GM19351 (cell line): Measurements from ENCODE around the gene PTPN7.
"Not testable (repeated sequence)": the region's sequence is repeated elsewhere in the genome, so short reads cannot be mapped to it uniquely, and the experiment has no call there.

Experiments
- ATAC-seq: cut with Tn5 transposase; IDR thresholded peaks from one replicate; pipeline ENCODE4 v1.9.1; 2021; ENCODE audit warnings: mild to moderate bottlenecking, moderate library complexity; ENCODE audit not compliant: unreplicated experiment

Gene PTPN7

GRCh38 chr1:202154148-202154765 is 6.1 kb downstream of the PTPN7 start:
- no peak for ATAC-seq

GRCh38 chr1:202153284-202153683 is 7.1 kb downstream of the PTPN7 start:
- ATAC-seq, result no peak

GRCh38 chr1:202152399-202152798 is 8.0 kb downstream of the PTPN7 start:
- no peak for ATAC-seq

GRCh38 chr1:202151045-202151444 is 9.4 kb downstream of the PTPN7 start:
- ATAC-seq, result no peak

GRCh38 chr1:202150602-202151001 is 9.8 kb downstream of the PTPN7 start:
- ATAC-seq, result no peak

GRCh38 chr1:202150187-202150586 is 10.2 kb downstream of the PTPN7 start:
- no peak for ATAC-seq

GRCh38 chr1:202149566-202149965 is 10.8 kb downstream of the PTPN7 start:
- no peak for ATAC-seq

- ATAC-seq, result no peak
Measured at GRCh38 chr1:202148391-202148790, 12.0 kb downstream of the PTPN7 start.

- no peak for ATAC-seq
Measured at GRCh38 chr1:202146993-202147392, 13.4 kb downstream of the PTPN7 start.

GRCh38 chr1:202146279-202146678 is 14.1 kb downstream of the PTPN7 start:
- ATAC-seq, result no peak

GRCh38 chr1:202145744-202146140 is 14.7 kb downstream of the PTPN7 start:
- not testable (repeated sequence) for ATAC-seq

GRCh38 chr1:202145068-202145743 is 15.2 kb downstream of the PTPN7 start:
- ATAC-seq, result peak; percentile 6

GRCh38 chr1:202144402-202145067 is 15.9 kb downstream of the PTPN7 start, which contains the start of gene ARL8A:
ARL8A (minus strand) TSS chr1:202144737; CDS start chr1:202144572, 165 bp downstream.
- peak; percentile 62 for ATAC-seq

- peak; percentile 39 for ATAC-seq
Measured at GRCh38 chr1:202143768-202144401, 16.5 kb downstream of the PTPN7 start.

GRCh38 chr1:202143011-202143767 is 17.2 kb downstream of the PTPN7 start:
- ATAC-seq, result peak; percentile 26

GRCh38 chr1:202141468-202141867 is 18.9 kb downstream of the PTPN7 start:
- ATAC-seq, result not testable (repeated sequence)

- no peak for ATAC-seq
Measured at GRCh38 chr1:202140833-202141232, 19.6 kb downstream of the PTPN7 start.

- ATAC-seq, result peak; percentile 70
Measured at GRCh38 chr1:202135221-202135721, 25.1 kb downstream of the PTPN7 start.

GRCh38 chr1:202134645-202135172 is 25.7 kb downstream of the PTPN7 start:
- no peak for ATAC-seq

GRCh38 chr1:202133989-202134388 is 26.4 kb downstream of the PTPN7 start:
- ATAC-seq, result no peak
